HG03457 (cell line): ENCODE results near the gene CENPI.
"Not testable (repeated sequence)": the region's sequence is repeated elsewhere in the genome, so short reads cannot be mapped to it uniquely, and the experiment has no call there.

Experiments
- ATAC-seq: cut with Tn5 transposase; IDR thresholded peaks from one replicate; pipeline ENCODE4 v1.9.1; 2021; ENCODE audit warnings: moderate number of reproducible peaks; ENCODE audit not compliant: unreplicated experiment

Gene CENPI

GRCh38 chrX:101097546-101098453 is at the start of gene CENPI:
Gene CENPI, plus strand, starts transcription at chrX:101098204. Its CDS starts 2,867 bp downstream, at chrX:101101071.
- ATAC-seq: peak; percentile 100

- ATAC-seq: no peak
Measured at GRCh38 chrX:101051153-101051548, 46.9 kb upstream of the CENPI start.

GRCh38 chrX:101051549-101052302 is 46.3 kb upstream of the CENPI start, which contains the start of gene TRMT2B:
Gene TRMT2B, minus strand, starts transcription at chrX:101052111. Its CDS starts 9,822 bp downstream, at chrX:101042289.
- peak; percentile 92 for ATAC-seq

GRCh38 chrX:101056551-101056950 is 41.5 kb upstream of the CENPI start:
- not testable (repeated sequence) for ATAC-seq

GRCh38 chrX:101057093-101057714 is 40.8 kb upstream of the CENPI start:
- ATAC-seq: peak; percentile 86

- ATAC-seq: no peak
Measured at GRCh38 chrX:101062176-101062575, 35.8 kb upstream of the CENPI start.

GRCh38 chrX:101071582-101071981 is 26.4 kb upstream of the CENPI start:
- no peak for ATAC-seq

- ATAC-seq: no peak
Measured at GRCh38 chrX:101078716-101079598, 19.0 kb upstream of the CENPI start, which contains the start of gene TMEM35A. Gene TMEM35A, plus strand, starts transcription at chrX:101078879. Its CDS starts 124 bp downstream, at chrX:101079003.

- no peak for ATAC-seq
Measured at GRCh38 chrX:101079736-101080270, 18.2 kb upstream of the CENPI start.

- ATAC-seq: no peak
Measured at GRCh38 chrX:101080326-101081124, 17.5 kb upstream of the CENPI start.

GRCh38 chrX:101081231-101081630 is 16.8 kb upstream of the CENPI start:
- no peak for ATAC-seq

- no peak for ATAC-seq
Measured at GRCh38 chrX:101091817-101092216, 6.2 kb upstream of the CENPI start.

- no peak for ATAC-seq
Measured at GRCh38 chrX:101108284-101108683, 10.3 kb downstream of the CENPI start.

- ATAC-seq: no peak
Measured at GRCh38 chrX:101117701-101118100, 19.7 kb downstream of the CENPI start.

GRCh38 chrX:101136235-101136634 is 38.2 kb downstream of the CENPI start:
- ATAC-seq: no peak
